ENCODE data around the gene GATAD2A.

- TF ChIP-seq POLR2A (IDR thresholded peaks at IDR 0.05; ENCODE audit: extremely low read depth, insufficient read length): no peak
- TF ChIP-seq, protein P1, sequence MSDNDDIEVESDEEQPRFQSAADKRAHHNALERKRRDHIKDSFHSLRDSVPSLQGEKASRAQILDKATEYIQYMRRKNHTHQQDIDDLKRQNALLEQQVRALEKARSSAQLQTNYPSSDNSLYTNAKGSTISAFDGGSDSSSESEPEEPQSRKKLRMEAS (IDR thresholded peaks at IDR 0.05; ENCODE audit: low read depth, low read length): no peak
- no peak for TF ChIP-seq CTCF (IDR thresholded peaks at IDR 0.05; ENCODE audit: low read depth, low read length)
These were observed 2.1 kb downstream of the GATAD2A start for GRCh38 chr19:19407633-19407930.
